ENCODE results near the gene PSG11.

DNA sequence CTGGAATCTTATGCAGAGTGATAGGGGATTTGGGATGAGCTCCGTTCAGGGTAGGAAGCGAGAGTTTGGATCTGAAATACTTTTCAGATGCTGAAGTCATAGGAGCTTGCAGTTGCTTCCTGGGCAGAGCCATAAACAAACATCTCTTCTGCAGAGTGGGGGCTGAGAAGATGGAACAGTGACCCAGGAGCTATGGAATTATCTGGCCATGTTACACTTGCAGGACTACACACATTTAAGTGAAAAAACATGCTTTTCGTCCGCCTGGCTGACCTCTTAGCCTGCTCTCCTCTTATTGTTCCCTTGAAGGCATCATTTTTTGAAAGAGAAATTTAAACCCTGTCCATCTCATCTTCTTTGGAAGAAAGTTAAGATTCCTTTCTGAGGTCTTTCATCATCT lies 40.7 kb downstream of the PSG11 start:
- TF ChIP-seq POLR2A (IDR thresholded peaks at IDR 0.05), result no peak
- TF ChIP-seq, protein P1, sequence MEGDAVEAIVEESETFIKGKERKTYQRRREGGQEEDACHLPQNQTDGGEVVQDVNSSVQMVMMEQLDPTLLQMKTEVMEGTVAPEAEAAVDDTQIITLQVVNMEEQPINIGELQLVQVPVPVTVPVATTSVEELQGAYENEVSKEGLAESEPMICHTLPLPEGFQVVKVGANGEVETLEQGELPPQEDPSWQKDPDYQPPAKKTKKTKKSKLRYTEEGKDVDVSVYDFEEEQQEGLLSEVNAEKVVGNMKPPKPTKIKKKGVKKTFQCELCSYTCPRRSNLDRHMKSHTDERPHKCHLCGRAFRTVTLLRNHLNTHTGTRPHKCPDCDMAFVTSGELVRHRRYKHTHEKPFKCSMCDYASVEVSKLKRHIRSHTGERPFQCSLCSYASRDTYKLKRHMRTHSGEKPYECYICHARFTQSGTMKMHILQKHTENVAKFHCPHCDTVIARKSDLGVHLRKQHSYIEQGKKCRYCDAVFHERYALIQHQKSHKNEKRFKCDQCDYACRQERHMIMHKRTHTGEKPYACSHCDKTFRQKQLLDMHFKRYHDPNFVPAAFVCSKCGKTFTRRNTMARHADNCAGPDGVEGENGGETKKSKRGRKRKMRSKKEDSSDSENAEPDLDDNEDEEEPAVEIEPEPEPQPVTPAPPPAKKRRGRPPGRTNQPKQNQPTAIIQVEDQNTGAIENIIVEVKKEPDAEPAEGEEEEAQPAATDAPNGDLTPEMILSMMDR (IDR thresholded peaks at IDR 0.05 in 4 of 5, conservative IDR thresholded peaks at IDR 0.05 in 1 of 5), result no peak
